SU-DHL-6 (cell line): ENCODE data around the gene SRP54.

Experiments used
- EZH2phosphoT487 ChIP-seq: fragments of 200-600 bp; sonication (generic), shearing (Covaris generic); conservative IDR thresholded peaks from 2 replicates; pipeline ENCODE4 v1.6.1; 2018; ENCODE audit warnings: mild to moderate bottlenecking, antibody characterized with exemption, low read length, moderate library complexity, mixed read lengths
- TF ChIP-seq, protein P1 (sequence below): fragments of 200-600 bp; sonication (generic); IDR thresholded peaks from one replicate; pipeline ENCODE4 v1.5.1; 2017; ENCODE audit warnings: antibody characterized with exemption, mild to moderate bottlenecking, low read length, moderate library complexity; ENCODE audit not compliant: insufficient read depth, poor library complexity, severe bottlenecking

DNA sequence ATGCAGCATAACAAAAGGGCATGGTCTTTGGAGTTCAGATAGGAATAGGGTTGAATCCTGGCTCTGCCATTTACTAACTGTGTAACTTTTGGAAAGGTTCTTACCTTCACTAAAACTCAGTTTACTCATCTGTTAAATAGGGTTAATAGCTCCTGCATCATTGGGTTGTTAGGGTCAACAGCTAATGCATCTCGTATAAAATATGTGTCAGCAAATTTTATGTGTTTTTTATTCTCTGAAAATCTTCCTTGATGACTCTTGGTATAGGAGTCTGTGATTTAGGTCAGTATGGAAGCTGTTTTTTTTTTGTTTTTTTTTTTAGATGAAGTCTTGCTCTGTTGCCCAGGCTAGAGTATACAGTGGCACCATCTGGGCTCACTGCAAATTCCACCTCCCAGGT, 36.1 kb upstream of the SRP54 start:
- TF ChIP-seq, protein P1, sequence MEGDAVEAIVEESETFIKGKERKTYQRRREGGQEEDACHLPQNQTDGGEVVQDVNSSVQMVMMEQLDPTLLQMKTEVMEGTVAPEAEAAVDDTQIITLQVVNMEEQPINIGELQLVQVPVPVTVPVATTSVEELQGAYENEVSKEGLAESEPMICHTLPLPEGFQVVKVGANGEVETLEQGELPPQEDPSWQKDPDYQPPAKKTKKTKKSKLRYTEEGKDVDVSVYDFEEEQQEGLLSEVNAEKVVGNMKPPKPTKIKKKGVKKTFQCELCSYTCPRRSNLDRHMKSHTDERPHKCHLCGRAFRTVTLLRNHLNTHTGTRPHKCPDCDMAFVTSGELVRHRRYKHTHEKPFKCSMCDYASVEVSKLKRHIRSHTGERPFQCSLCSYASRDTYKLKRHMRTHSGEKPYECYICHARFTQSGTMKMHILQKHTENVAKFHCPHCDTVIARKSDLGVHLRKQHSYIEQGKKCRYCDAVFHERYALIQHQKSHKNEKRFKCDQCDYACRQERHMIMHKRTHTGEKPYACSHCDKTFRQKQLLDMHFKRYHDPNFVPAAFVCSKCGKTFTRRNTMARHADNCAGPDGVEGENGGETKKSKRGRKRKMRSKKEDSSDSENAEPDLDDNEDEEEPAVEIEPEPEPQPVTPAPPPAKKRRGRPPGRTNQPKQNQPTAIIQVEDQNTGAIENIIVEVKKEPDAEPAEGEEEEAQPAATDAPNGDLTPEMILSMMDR, result no peak
- TF ChIP-seq EZH2phosphoT487, result no peak
